GM19324 (cell line): ENCODE results near the gene VTI1A.

ENCODE experiments used
- ATAC-seq: cut with Tn5 transposase; IDR thresholded peaks from one replicate; pipeline ENCODE4 v1.9.1; 2021; ENCODE audit warnings: mild to moderate bottlenecking, moderate library complexity; ENCODE audit not compliant: unreplicated experiment, low FRiP score

The VTI1A gene

DNA sequence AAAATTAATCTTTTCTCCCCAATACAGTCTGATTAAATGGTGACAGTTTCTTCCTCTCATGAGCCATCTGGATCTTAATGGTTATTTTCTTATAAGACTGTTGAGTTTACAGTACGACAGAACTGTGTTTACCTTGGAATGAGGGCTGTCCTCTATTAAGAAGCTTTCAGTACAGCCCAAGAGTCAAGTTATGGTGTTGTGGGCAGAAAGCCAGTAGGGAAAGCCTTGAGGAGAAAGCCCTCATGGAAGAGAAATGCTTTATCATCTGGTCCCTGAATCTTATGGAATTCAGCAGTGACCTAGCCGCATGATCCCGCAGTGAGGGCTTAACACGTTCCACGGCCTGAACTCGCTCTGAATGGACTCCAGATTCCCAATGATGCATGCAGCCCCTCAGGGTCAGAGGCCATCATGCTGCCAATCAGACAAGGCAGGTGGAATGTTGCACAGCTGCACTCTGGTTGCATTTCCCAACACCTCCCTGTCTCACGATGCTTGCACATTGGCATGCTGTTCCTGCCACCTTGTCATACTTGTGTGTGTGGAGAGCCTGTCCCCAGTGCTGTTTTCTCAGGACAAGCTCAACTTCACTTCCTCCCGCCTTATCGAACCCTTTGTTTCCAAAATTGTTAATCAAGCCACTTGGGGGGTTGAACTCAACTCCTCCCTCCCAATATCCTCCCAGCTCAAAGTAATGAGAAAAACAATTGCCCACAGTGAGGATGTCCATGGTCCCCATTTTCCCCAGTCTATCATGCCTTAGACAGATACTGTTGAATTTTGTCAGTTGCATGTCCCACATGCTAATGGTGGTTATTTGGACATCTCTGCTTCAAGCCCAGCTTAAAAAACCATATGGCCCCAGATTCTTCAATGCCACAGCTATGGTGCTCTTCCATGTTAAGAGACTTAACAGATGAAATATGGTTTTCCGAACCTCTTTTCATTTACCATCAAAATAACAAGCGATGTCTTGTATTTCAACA is 291.9 kb downstream of the VTI1A start:
- no peak for ATAC-seq

GRCh38 chr10:112739592-112740353 is 292.8 kb downstream of the VTI1A start:
- ATAC-seq: no peak

DNA sequence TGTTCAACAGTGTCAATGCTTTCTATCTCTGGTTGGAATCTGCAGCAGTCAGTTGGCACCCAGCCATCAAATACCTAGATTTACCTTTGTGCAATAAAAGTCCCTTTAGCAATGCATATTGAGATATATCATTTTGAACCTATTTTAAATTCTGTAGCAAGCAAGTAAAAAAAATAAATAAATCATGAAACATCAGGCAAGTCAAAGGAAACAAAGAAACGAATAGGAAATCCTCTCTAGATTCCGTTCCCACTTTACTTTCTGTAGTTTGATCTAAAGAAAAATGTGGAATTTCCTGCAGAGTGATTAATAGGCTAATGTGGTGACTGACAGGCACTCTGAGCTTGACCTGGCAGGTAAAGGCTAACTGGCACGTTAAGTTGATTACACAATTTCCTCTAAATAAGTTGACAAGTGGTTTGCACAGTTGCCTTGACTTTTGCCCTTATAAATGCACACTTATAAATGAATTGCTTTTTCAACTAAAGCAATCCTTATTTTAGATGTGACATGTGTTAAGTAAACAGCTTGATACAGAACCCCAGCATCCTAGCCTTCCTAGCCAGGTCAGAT is 294.9 kb downstream of the VTI1A start:
- no peak for ATAC-seq

- ATAC-seq: no peak
Observed at GRCh38 chr10:112744181-112745096, 297.4 kb downstream of the VTI1A start.

GRCh38 chr10:112746329-112746728 is 299.3 kb downstream of the VTI1A start:
- no peak for ATAC-seq

- ATAC-seq: no peak
Observed at GRCh38 chr10:112750427-112751167, 303.6 kb downstream of the VTI1A start.

- ATAC-seq: no peak
Observed at GRCh38 chr10:112751651-112752050, 304.6 kb downstream of the VTI1A start.

DNA sequence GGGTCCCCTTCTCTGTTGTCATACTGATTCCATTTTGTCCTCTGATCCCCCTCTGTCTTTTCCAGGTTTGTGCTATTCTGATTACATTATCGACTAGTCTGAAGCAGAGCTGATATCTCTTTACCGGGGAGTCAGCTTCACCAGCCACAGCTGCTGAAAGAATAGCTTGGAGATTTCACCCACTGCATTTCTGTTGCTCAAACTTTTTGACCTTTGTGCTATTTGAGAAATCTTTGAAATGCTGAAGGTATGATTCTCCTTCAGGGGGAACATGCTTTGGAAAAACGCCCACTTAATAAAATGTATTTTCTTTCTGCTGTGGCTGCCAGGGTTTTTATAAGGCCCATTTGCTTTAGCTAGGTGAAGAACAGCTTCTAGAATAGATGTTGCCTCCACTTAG is 305.3 kb downstream of the VTI1A start:
- ATAC-seq: no peak

GRCh38 chr10:112753961-112754411 is 307.0 kb downstream of the VTI1A start:
- ATAC-seq: no peak

DNA sequence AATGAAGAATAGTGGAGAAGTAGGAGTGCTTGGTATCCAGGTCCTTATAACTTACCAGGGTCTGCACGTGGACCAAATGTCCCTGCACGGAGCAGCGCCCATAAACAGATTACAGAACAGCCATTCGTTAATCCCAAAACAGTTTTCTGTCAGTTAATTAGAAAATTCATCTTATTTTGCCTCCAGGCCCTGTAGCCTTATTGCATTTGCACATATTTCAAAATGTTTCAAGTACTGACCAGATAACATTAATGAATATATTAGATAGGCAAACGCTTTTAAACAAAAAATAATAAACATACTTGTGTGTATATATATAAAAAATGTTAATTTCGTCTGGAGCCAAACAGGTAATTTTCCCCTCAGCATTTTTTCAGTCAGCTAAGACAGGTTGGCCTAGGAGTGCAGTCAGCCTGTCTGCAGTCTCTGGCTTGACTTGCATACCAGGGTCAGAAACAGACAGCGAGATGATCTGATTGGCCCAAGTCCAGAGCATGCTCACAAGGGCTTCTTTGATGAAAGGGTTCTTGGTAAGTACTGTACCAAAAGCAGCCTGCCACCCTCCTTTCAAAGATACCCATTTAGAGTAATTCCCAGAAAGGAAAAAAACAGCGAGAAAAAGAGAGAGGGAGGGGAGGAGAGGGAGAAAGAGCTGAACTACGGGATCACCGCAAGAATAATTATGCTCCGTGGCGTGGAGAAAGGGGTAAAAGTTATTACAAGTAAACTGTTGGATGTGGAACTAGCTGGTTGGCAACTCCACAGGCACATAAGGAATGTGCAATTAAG is 308.6 kb downstream of the VTI1A start:
- no peak for ATAC-seq

GRCh38 chr10:112756235-112756527 is 309.2 kb downstream of the VTI1A start:
- no peak for ATAC-seq

DNA sequence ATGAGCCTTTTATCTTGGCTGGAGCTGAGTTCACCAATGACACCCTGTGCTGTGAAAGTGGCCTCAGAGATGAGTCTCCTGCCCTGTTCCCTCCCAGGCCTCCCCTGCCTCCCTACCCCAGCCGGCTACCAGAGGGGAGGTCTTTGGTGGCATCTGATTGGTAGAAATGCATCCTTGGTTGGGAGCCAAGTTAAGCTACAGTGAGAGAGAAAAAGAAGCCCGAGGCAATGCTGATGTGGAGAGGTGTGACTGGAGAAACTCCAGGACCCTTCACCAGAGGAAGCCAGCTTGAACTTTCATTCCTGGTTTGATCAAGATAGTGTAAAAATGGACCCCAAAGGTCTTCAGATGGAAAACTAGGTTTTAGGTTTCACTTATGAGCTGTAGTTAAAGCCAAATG is 311.9 kb downstream of the VTI1A start:
- ATAC-seq: no peak

- no peak for ATAC-seq
Observed at GRCh38 chr10:112759496-112759895, 312.5 kb downstream of the VTI1A start.

DNA sequence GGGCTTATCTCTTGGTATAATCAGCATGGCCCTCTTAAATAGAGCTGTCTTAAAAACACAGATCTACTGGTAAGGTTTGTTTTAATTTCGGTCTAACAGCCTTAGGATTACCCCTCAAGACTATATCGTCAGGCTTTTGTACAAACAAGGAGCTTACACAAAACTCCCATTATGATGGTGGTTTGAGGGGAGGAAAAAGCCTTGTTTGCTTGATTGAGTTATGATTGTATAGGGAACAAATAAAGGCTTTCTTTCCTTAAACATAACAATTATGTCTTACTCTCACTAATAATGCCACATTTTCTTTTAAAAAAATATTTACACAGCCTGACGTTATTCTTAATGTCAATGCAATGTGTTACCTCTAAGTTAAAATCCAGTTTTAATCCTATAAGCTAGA is 314.2 kb downstream of the VTI1A start:
- ATAC-seq: no peak

DNA sequence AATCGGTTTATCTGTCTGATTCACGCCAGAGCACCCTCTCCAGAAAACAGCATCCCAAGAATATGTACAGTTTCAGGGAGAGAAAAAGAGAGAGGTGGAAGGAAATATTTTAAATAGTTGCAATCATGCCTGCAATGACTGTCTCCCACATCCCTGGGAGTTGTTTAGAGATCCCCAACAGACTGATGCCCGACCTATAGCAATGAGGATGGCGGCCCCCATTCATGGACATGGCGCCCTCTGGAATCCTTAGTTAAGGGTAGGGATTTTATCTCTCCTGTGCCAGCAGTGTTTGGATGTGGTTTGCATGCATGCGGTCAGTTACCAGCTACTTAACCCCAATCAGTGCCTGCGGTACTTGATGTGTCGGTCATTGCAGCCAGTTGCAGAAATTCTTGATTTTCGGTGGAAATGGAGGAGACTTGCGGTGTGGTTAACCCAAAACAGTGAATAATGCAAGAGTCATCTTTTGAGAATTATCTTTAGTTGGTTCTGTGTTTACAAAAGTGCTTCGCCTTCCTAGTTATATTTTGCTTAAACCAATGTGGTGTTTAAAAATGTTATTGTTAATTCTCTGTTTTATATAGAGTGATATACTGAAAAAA is 317.0 kb downstream of the VTI1A start:
- no peak for ATAC-seq

- ATAC-seq: no peak
Observed at GRCh38 chr10:112765717-112766235, 318.8 kb downstream of the VTI1A start.

DNA sequence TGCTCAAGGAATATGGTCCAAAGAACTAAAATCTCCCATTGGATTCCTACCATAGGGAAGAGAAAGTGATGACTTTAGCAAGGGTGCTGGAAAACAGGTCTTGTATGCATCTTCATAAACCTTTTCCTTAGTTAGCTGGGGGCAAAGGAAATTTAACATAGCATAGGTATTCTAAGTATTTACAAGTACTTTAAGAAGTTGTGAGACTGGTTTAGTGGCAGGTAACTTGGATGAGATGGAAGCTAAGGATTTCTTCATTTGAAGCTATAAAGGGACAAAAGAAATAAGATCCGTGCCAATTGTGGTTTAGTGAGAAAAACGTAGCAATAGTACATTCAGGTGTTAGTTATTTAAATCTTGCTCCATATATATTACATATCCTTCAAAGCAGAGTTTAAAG is 319.6 kb downstream of the VTI1A start:
- ATAC-seq: no peak

DNA sequence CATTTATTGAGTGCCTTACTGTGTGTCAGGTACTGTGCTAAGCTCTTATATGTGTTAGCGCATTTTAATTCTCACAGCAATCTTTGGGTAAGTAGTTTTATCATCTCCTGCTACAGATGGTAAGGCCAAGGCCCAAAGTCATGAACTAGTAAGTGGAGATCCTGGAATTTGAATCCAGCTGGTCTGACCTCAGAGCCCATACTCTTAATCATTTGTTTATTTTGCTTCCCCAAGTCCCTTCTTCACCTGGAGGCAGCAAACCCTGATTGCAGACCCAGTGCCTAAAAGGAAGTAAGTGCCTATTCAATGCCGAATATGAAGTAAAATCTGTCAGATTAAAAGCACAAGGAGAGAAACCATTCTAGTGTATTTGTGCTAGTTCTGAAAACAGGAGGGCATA is 320.1 kb downstream of the VTI1A start:
- no peak for ATAC-seq
